GM18508 (cell line): ENCODE data around the gene CLDN16.

ENCODE experiments used
- ATAC-seq: cut with Tn5 transposase; IDR thresholded peaks from one replicate; pipeline ENCODE4 v1.9.1; 2021; ENCODE audit warnings: moderate number of reproducible peaks; ENCODE audit not compliant: insufficient read depth, unreplicated experiment

The CLDN16 gene

GRCh38 chr3:190387578-190388213 lies at the start of gene CLDN16:
Gene CLDN16, plus strand, starts transcription at chr3:190388163. Its CDS starts 167 bp downstream, at chr3:190388330.
- ATAC-seq = no peak

- ATAC-seq = no peak
These were observed 49.2 kb upstream of the CLDN16 start for GRCh38 chr3:190338717-190339116.

GRCh38 chr3:190339130-190339529 lies 48.8 kb upstream of the CLDN16 start:
- no peak for ATAC-seq

GRCh38 chr3:190340071-190340470 lies 47.9 kb upstream of the CLDN16 start:
- no peak for ATAC-seq

GRCh38 chr3:190345027-190345821 lies 42.7 kb upstream of the CLDN16 start:
- ATAC-seq = no peak

GRCh38 chr3:190345878-190346277 lies 42.1 kb upstream of the CLDN16 start:
- ATAC-seq = no peak

GRCh38 chr3:190346541-190346940 lies 41.4 kb upstream of the CLDN16 start:
- no peak for ATAC-seq

- ATAC-seq = no peak
These were observed 35.0 kb upstream of the CLDN16 start for GRCh38 chr3:190352861-190353457.

- ATAC-seq = no peak
These were observed 31.7 kb upstream of the CLDN16 start for GRCh38 chr3:190356246-190356645.

GRCh38 chr3:190357468-190357867 lies 30.5 kb upstream of the CLDN16 start:
- ATAC-seq = no peak

- no peak for ATAC-seq
These were observed 28.1 kb upstream of the CLDN16 start for GRCh38 chr3:190359813-190360212.

- no peak for ATAC-seq
These were observed 27.7 kb upstream of the CLDN16 start for GRCh38 chr3:190360228-190360627.

GRCh38 chr3:190361791-190362190 lies 26.2 kb upstream of the CLDN16 start:
- no peak for ATAC-seq

GRCh38 chr3:190362258-190362657 lies 25.7 kb upstream of the CLDN16 start:
- ATAC-seq = no peak

- ATAC-seq = no peak
These were observed 21.8 kb upstream of the CLDN16 start for GRCh38 chr3:190366133-190366532.

- no peak for ATAC-seq
These were observed 19.1 kb upstream of the CLDN16 start for GRCh38 chr3:190368881-190369280.

- ATAC-seq = no peak
These were observed 18.2 kb upstream of the CLDN16 start for GRCh38 chr3:190369668-190370295.

GRCh38 chr3:190370369-190370768 lies 17.6 kb upstream of the CLDN16 start:
- no peak for ATAC-seq

- no peak for ATAC-seq
These were observed 16.8 kb upstream of the CLDN16 start for GRCh38 chr3:190371152-190371551.

GRCh38 chr3:190375246-190375645 lies 12.7 kb upstream of the CLDN16 start:
- no peak for ATAC-seq

GRCh38 chr3:190375671-190376070 lies 12.3 kb upstream of the CLDN16 start:
- no peak for ATAC-seq
